Hepatocyte (in vitro differentiated cells): ENCODE results near the gene KCNQ1. TPM values are rescaled to one million over a fixed set of nuclear protein-coding genes. Genes with fewer than 3 reads are reported as not detected.
"Not testable (repeated sequence)": the region's sequence is repeated elsewhere in the genome, so short reads cannot be mapped to it uniquely, and the experiment has no call there.

Experiments
- DNase-seq: peaks from one replicate; pipeline ENCODE4 v3.0.0-alpha.2; 2016; ENCODE audit warnings: low spot score
- H2AFZ ChIP-seq: fragments of 200-600 bp; sonication (generic); 2 replicates; pipeline ENCODE4 v1.6.0; 2016; ENCODE audit warnings: antibody characterized with exemption, mild to moderate bottlenecking
- H3K27ac ChIP-seq: fragments of 200-600 bp; sonication (generic); 2 replicates; pipeline ENCODE4 v1.5.1; 2016; ENCODE audit warnings: mild to moderate bottlenecking
- H3K27me3 ChIP-seq: fragments of 200-600 bp; sonication (generic); 2 replicates; pipeline ENCODE4 v1.6.1; 2016
- H3K36me3 ChIP-seq: fragments of 200-600 bp; sonication (generic); replicated peaks from 2 replicates; pipeline ENCODE4 v1.5.1; 2016; ENCODE audit warnings: low read depth; ENCODE audit not compliant: insufficient read depth
- H3K4me1 ChIP-seq: fragments of 200-600 bp; sonication (generic); 2 replicates; pipeline ENCODE4 v1.5.1; 2016; ENCODE audit warnings: mild to moderate bottlenecking, moderate library complexity; ENCODE audit not compliant: insufficient read depth
- H3K4me2 ChIP-seq: fragments of 200-600 bp; sonication (generic); 2 replicates; pipeline ENCODE4 v1.6.0; 2016
- H3K4me3 ChIP-seq: fragments of 200-600 bp; sonication (generic); 2 replicates; pipeline ENCODE4 v1.5.1; 2016; ENCODE audit warnings: mild to moderate bottlenecking
- H3K79me2 ChIP-seq: fragments of 200-600 bp; sonication (generic); 2 replicates; pipeline ENCODE4 v1.6.0; 2017; ENCODE audit warnings: mild to moderate bottlenecking
- H3K9me2 ChIP-seq: fragments of 200-600 bp; sonication (generic); replicated peaks from 2 replicates; pipeline ENCODE4 v1.6.0; 2017; ENCODE audit warnings: mild to moderate bottlenecking; ENCODE audit not compliant: insufficient read depth
- H3K9me3 ChIP-seq: fragments of 200-600 bp; sonication (generic); 2 replicates; pipeline ENCODE4 v1.5.1; 2016; ENCODE audit warnings: low read depth, mild to moderate bottlenecking
- H4K20me1 ChIP-seq: fragments of 200-600 bp; sonication (generic); 2 replicates; pipeline ENCODE4 v1.6.0; 2016; ENCODE audit warnings: mild to moderate bottlenecking; ENCODE audit not compliant: insufficient read depth, poor library complexity, severe bottlenecking
- EZH2 ChIP-seq: fragments of 200-600 bp; sonication (generic); IDR thresholded peaks from 2 replicates; pipeline ENCODE4 v1.6.1; 2016; ENCODE audit warnings: antibody characterized with exemption, mild to moderate bottlenecking, borderline replicate concordance
- EZH2phosphoT487 ChIP-seq: fragments of 200-600 bp; sonication (generic); IDR thresholded peaks from one replicate; pipeline ENCODE4 v1.6.1; 2018; ENCODE audit warnings: antibody characterized with exemption, mild to moderate bottlenecking, low read depth, moderate library complexity; ENCODE audit not compliant: unreplicated experiment, severe bottlenecking
- WGBS: methylation state at CpG from one replicate; pipeline ENCODE4 v1.1.6; 2016; ENCODE audit warnings: low lambda C conversion rate; ENCODE audit errors: missing lambda C conversion rate; 5-methylcytosine and 5-hydroxymethylcytosine counted together
- polyA plus RNA-seq: library from polyadenylated mRNA; unstranded; fragments of >200 nt; fragmentation: Nextera tagmentation; extraction: Ambion mirVana; gene quantifications from 2 replicates; pipeline ENCODE4 v1.2.1, GENCODE V29; 2016
- total RNA-seq: library from RNA; depleted of rRNA; stranded (reverse); fragments of >200 nt; gene quantifications from 2 replicates; pipeline ENCODE4 v1.2.3, GENCODE V29; 2014
- TF ChIP-seq, protein P1 (sequence below): fragments of 200-600 bp; sonication (generic); IDR thresholded peaks from 2 replicates; pipeline ENCODE4 v1.5.1; 2016; ENCODE audit warnings: antibody characterized with exemption, mild to moderate bottlenecking; ENCODE audit not compliant: poor library complexity

The KCNQ1 gene
- total and polyA plus RNA-seq, 2 experiments from 2014 or later = 1.8 to 6.4 TPM

DNA sequence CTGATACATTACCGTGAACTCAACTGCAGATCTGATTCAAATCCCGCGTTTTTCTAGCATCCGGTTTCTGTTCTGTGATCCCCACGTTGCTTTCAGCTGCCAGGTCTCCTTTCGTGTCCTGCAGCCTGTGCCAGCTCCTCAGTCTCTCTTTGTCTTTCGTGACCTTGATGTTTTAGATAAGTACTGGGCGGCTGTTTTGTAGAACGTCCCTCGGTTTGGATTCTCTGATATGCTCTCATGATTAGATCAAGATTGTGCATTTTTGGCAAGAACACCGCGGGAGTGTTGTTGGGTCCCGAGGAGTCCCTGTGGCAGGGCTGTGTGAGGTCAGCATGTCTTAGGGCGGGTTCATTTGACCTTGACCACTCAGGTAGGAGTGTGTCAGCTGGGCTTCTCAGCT is 38.6 kb downstream of the KCNQ1 start:
- Histone ChIP-seq H3K9me3 (peaks cover 5% of the 10 kb centered on the region), H3K4me2 (no peak overlapping the region), H3K27ac (no peak overlapping the region), H3K4me1 (no peaks in the 10 kb centered on the region), H3K36me3 (no peaks in the 10 kb centered on the region), H4K20me1 (no peaks in the 10 kb centered on the region), H3K27me3 (no peaks in the 10 kb centered on the region), H3K4me3 (no peak overlapping the region), H3K79me2 (no peaks in the 10 kb centered on the region), H3K9me2 (no peaks in the 10 kb centered on the region), H2AFZ (no peak overlapping the region)
- 70% methylated on average over 14 of the region's 14 CpGs for WGBS
- no peak for DNase-seq
- TF ChIP-seq EZH2phosphoT487 = no peak
- TF ChIP-seq, protein P1, sequence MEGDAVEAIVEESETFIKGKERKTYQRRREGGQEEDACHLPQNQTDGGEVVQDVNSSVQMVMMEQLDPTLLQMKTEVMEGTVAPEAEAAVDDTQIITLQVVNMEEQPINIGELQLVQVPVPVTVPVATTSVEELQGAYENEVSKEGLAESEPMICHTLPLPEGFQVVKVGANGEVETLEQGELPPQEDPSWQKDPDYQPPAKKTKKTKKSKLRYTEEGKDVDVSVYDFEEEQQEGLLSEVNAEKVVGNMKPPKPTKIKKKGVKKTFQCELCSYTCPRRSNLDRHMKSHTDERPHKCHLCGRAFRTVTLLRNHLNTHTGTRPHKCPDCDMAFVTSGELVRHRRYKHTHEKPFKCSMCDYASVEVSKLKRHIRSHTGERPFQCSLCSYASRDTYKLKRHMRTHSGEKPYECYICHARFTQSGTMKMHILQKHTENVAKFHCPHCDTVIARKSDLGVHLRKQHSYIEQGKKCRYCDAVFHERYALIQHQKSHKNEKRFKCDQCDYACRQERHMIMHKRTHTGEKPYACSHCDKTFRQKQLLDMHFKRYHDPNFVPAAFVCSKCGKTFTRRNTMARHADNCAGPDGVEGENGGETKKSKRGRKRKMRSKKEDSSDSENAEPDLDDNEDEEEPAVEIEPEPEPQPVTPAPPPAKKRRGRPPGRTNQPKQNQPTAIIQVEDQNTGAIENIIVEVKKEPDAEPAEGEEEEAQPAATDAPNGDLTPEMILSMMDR = no peak
- no peak for TF ChIP-seq EZH2

DNA sequence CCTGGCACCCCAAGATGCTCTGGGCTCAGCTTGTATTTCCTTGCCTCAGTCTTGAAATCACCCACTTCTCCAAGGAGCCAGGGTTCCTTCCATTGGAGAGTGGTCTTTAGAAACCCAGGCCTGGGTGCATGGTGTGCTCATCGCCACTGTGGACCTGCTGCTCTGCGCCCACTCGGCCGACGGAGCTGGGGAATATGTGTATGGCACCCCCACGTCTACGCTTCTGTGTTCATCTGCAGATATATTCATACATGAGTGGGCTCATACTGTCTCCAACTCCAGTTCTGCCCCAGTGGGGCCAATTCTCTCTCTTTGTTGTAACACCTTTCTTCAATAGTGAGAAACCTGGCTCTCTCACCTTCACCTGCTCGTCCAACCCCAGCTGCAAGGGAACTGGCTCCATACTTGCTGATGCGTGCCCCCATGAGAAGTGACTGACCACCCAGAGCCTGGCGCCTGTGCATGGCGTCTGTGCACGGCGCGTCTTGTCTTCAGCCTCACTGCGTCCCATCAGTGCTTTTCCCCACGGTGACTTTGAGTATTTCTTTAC is 39.8 kb downstream of the KCNQ1 start:
- no peaks in the 10 kb centered on the region for H3K36me3 ChIP-seq
- 90% methylated on average over 16 of the region's 16 CpGs for WGBS
- H3K4me1 ChIP-seq = no peaks in the 10 kb centered on the region
- H2AFZ ChIP-seq = no peak overlapping the region
- TF ChIP-seq, protein P1 = no peak
- TF ChIP-seq EZH2 (no peak), EZH2phosphoT487 (no peak)
- no peak overlapping the region for H3K4me3 ChIP-seq
- no peaks in the 10 kb centered on the region for H3K27me3 ChIP-seq
- peaks cover 5% of the 10 kb centered on the region for H3K9me3 ChIP-seq
- no peak overlapping the region for H3K27ac ChIP-seq
- H3K4me2 ChIP-seq = no peak overlapping the region
- no peak for DNase-seq
- no peaks in the 10 kb centered on the region for H3K79me2 ChIP-seq
- no peaks in the 10 kb centered on the region for H4K20me1 ChIP-seq
- H3K9me2 ChIP-seq = no peaks in the 10 kb centered on the region

DNA sequence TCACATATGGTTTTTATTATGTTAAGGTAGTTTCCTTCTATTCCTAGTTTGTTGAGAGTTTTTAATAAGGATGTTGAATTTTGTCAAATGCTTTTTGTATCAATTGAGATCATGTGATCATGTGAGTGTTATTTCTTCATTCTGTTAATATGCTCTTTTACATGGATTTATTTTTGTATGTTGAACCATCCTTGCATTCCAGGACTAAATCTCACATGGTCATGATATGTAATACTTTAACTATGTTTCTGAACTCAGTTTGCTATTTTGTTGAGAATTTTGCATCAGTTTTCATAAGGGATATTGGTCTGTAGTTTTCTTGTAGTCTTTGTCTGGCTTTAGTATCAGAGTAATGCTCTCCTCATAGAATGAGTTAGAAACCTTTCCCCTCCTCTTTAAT is 43.2 kb downstream of the KCNQ1 start:
- Histone ChIP-seq H4K20me1 (no peaks in the 10 kb centered on the region), H3K4me3 (no peak overlapping the region), H3K36me3 (no peaks in the 10 kb centered on the region), H3K4me1 (no peaks in the 10 kb centered on the region), H3K9me3 (peaks cover 5% of the 10 kb centered on the region), H3K27ac (no peak overlapping the region), H3K9me2 (no peaks in the 10 kb centered on the region), H3K79me2 (no peaks in the 10 kb centered on the region), H3K4me2 (no peak overlapping the region), H2AFZ (no peak overlapping the region), H3K27me3 (peaks cover 7% of the 10 kb centered on the region)
- no peak for DNase-seq
- TF ChIP-seq EZH2phosphoT487 (no peak), EZH2 (no peak)
- TF ChIP-seq, protein P1 = no peak

DNA sequence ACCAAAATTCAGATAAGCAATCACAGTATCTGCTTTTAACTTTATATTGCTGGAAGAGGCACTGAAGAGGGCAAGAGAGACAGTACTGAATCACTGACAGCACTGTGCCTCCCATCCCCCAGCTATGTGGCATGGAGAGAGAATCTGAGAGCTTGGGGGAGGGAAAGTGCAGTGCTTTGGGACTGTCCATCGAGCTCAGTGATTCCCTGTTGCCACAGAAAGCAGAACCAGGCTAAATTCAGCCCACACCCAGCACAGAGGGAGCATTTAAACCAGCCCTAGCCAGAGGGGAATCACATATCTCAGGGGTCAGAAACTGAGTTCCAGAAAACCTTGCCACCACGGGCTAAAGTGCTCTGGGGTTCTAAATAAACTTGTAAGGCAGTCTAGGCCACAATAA is 44.3 kb downstream of the KCNQ1 start:
- no peak for DNase-seq
- 37% methylated on average over 2 of the region's 2 CpGs for WGBS
- H3K4me2 ChIP-seq = no peak overlapping the region
- H3K27ac ChIP-seq = no peak overlapping the region
- no peaks in the 10 kb centered on the region for H3K79me2 ChIP-seq
- H3K36me3 ChIP-seq = no peaks in the 10 kb centered on the region
- H3K4me3 ChIP-seq = no peak overlapping the region
- no peaks in the 10 kb centered on the region for H3K9me2 ChIP-seq
- no peak overlapping the region for H2AFZ ChIP-seq
- no peaks in the 10 kb centered on the region for H4K20me1 ChIP-seq
- H3K9me3 ChIP-seq = peaks cover 5% of the 10 kb centered on the region
- H3K4me1 ChIP-seq = no peaks in the 10 kb centered on the region
- H3K27me3 ChIP-seq = peaks cover 7% of the 10 kb centered on the region
- no peak for TF ChIP-seq EZH2
- no peak for TF ChIP-seq EZH2phosphoT487
- TF ChIP-seq, protein P1 = no peak

- not testable (repeated sequence) for H3K79me2 ChIP-seq, H3K27me3 ChIP-seq, DNase-seq, H3K4me1 ChIP-seq, H3K4me3 ChIP-seq, H3K4me2 ChIP-seq, H3K9me2 ChIP-seq, H3K27ac ChIP-seq, H3K9me3 ChIP-seq, H4K20me1 ChIP-seq, H3K36me3 ChIP-seq, H2AFZ ChIP-seq
- 85% methylated on average over 1 of the region's 1 CpG for WGBS
Measured at GRCh38 chr11:2497951-2498350, 53.1 kb downstream of the KCNQ1 start.
